HEK293 (cell line): Measurements from ENCODE around the gene GALNT11.

Source experiments
- CTCF ChIA-PET: fragments of 350-600 bp; formaldehyde crosslinking; extraction: SDS; loops from one replicate; lab custom pipeline; 2021; ENCODE audit warnings: antibody characterized with exemption; lab: Yijun Ruan, JAX
- POLR2A ChIA-PET: fragments of 300-600 bp; formaldehyde crosslinking; extraction: SDS; loops from one replicate; lab custom pipeline; 2020; ENCODE audit warnings: antibody characterized with exemption, inconsistent platforms; lab: Yijun Ruan, JAX
- H3K27ac ChIP-seq: fragments of 200-500 bp; sonication (Bioruptor generic); 2 replicates; pipeline ENCODE4 v1.5.1; 2014; ENCODE audit warnings: low read depth, low read length, control low read depth, inconsistent platforms; ENCODE audit errors: extremely low read depth
- H3K36me3 ChIP-seq, 2 experiments: fragments of 200-500 bp in 1 of 2; sonication (Bioruptor generic) in 1 of 2; 1 replicate in 1 of 2; 2 replicates in 1 of 2; pipeline ENCODE4 v1.5.1; 2014 to 2017; ENCODE audit warnings: inconsistent platforms in 2 of 2, low read length in 2 of 2; ENCODE audit not compliant: control insufficient read depth in 2 of 2, insufficient read depth in 1 of 2
- H3K4me1 ChIP-seq: fragments of 200-500 bp; sonication (Bioruptor generic); 2 replicates; pipeline ENCODE4 v1.5.1; 2014; ENCODE audit warnings: mild to moderate bottlenecking, low read length, inconsistent platforms; ENCODE audit not compliant: control insufficient read depth, insufficient read depth
- H3K4me3 ChIP-seq: 2 replicates; pipeline ENCODE4 v1.5.1; 2011; ENCODE audit warnings: low read depth, mild to moderate bottlenecking, control low read depth, low read length, moderate library complexity
- H3K9me3 ChIP-seq: fragments of 200-500 bp; sonication (Bioruptor generic); 2 replicates; pipeline ENCODE4 v1.5.1; 2014; ENCODE audit warnings: low read depth, low read length, inconsistent platforms; ENCODE audit not compliant: control insufficient read depth, insufficient read depth
- CTCF ChIP-seq: fragments of 450-650 bp; formaldehyde crosslinking; IDR thresholded peaks from 2 replicates; pipeline ENCODE4 v1.5.1; 2016; ENCODE audit warnings: missing biosample characterization, missing genetic modification characterization
- MYNN ChIP-seq: fragments of 450-650 bp; formaldehyde crosslinking; IDR thresholded peaks from 2 replicates; pipeline ENCODE4 v1.5.1; 2016; ENCODE audit warnings: missing biosample characterization, missing genetic modification characterization, borderline replicate concordance
- PATZ1 ChIP-seq: fragments of 450-650 bp; formaldehyde crosslinking; IDR thresholded peaks from 2 replicates; pipeline ENCODE4 v1.5.1; 2016; ENCODE audit warnings: missing biosample characterization, missing genetic modification characterization
- RBAK ChIP-seq: fragments of 450-650 bp; formaldehyde crosslinking; IDR thresholded peaks from 2 replicates; pipeline ENCODE4 v1.5.1; 2016; ENCODE audit warnings: missing biosample characterization, missing genetic modification characterization
- REST ChIP-seq: fragments of 450-650 bp; formaldehyde crosslinking; IDR thresholded peaks from 2 replicates; pipeline ENCODE4 v1.5.1; 2016; ENCODE audit warnings: missing biosample characterization, missing genetic modification characterization
- SETDB1 ChIP-seq: IDR thresholded peaks from one replicate; pipeline ENCODE4 v1.6.1; 2017; ENCODE audit warnings: mild to moderate bottlenecking, low read length, moderate library complexity, mixed read lengths; ENCODE audit not compliant: insufficient read length
- YY2 ChIP-seq: fragments of 450-650 bp; formaldehyde crosslinking; IDR thresholded peaks from 2 replicates; pipeline ENCODE4 v1.5.1; 2016; ENCODE audit warnings: missing biosample characterization, missing genetic modification characterization
- ZBTB48 ChIP-seq: fragments of 450-650 bp; formaldehyde crosslinking; IDR thresholded peaks from 2 replicates; pipeline ENCODE4 v1.5.1; 2016; ENCODE audit warnings: missing biosample characterization, missing genetic modification characterization
- ZFHX2 ChIP-seq: fragments of 450-650 bp; formaldehyde crosslinking; conservative IDR thresholded peaks from 2 replicates; pipeline ENCODE4 v1.5.1; 2016; ENCODE audit warnings: missing biosample characterization, missing genetic modification characterization
- ZFP41 ChIP-seq: fragments of 450-650 bp; formaldehyde crosslinking; IDR thresholded peaks from 2 replicates; pipeline ENCODE4 v1.5.1; 2016; ENCODE audit warnings: missing biosample characterization, missing genetic modification characterization, borderline replicate concordance
- ZFP69B ChIP-seq: fragments of 450-650 bp; formaldehyde crosslinking; IDR thresholded peaks from 2 replicates; pipeline ENCODE4 v1.5.1; 2016; ENCODE audit warnings: missing biosample characterization, missing genetic modification characterization
- ZNF174 ChIP-seq: fragments of 450-650 bp; formaldehyde crosslinking; IDR thresholded peaks from 2 replicates; pipeline ENCODE4 v1.5.0; 2017; ENCODE audit warnings: missing biosample characterization, mild to moderate bottlenecking, missing genetic modification characterization
- ZNF248 ChIP-seq: fragments of 450-650 bp; formaldehyde crosslinking; IDR thresholded peaks from 2 replicates; pipeline ENCODE4 v1.5.1; 2017; ENCODE audit warnings: missing biosample characterization, missing genetic modification characterization
- ZNF302 ChIP-seq: fragments of 450-650 bp; formaldehyde crosslinking; IDR thresholded peaks from 2 replicates; pipeline ENCODE4 v1.5.1; 2016; ENCODE audit warnings: missing biosample characterization, missing genetic modification characterization, low read depth
- ZNF350 ChIP-seq: fragments of 450-650 bp; formaldehyde crosslinking; IDR thresholded peaks from 2 replicates; pipeline ENCODE4 v1.5.0; 2017; ENCODE audit warnings: missing biosample characterization, mild to moderate bottlenecking, missing genetic modification characterization
- ZNF416 ChIP-seq: fragments of 450-650 bp; formaldehyde crosslinking; IDR thresholded peaks from 2 replicates; pipeline ENCODE4 v1.5.1; 2016; ENCODE audit warnings: missing biosample characterization, missing genetic modification characterization
- ZNF585B ChIP-seq: fragments of 450-650 bp; formaldehyde crosslinking; IDR thresholded peaks from 2 replicates; pipeline ENCODE4 v1.5.1; 2016; ENCODE audit warnings: missing biosample characterization, missing genetic modification characterization
- ZNF692 ChIP-seq: fragments of 450-650 bp; formaldehyde crosslinking; IDR thresholded peaks from 2 replicates; pipeline ENCODE4 v1.5.1; 2016; ENCODE audit warnings: missing biosample characterization, missing genetic modification characterization
- ZSCAN18 ChIP-seq: fragments of 450-650 bp; formaldehyde crosslinking; IDR thresholded peaks from 2 replicates; pipeline ENCODE4 v1.5.1; 2016; ENCODE audit warnings: missing biosample characterization, missing genetic modification characterization
- ZXDB ChIP-seq: fragments of 450-650 bp; formaldehyde crosslinking; IDR thresholded peaks from 2 replicates; pipeline ENCODE4 v1.5.1; 2016; ENCODE audit warnings: missing biosample characterization, missing genetic modification characterization

The GALNT11 gene

GRCh38 chr7:152059311-152059710 lies 33.8 kb downstream of the GALNT11 start:
- H3K4me1 ChIP-seq, result no peaks in the 10 kb centered on the region
- no peak for TF ChIP-seq ZFHX2
- TF ChIP-seq ZNF692, result no peak
- TF ChIP-seq PATZ1 (tag by site-specific recombination), result no peak
- no peak for TF ChIP-seq RBAK
- TF ChIP-seq ZXDB (tag by site-specific recombination), result no peak
- no peak for TF ChIP-seq ZNF302
- TF ChIP-seq ZNF248, result no peak
- no peak for TF ChIP-seq ZFP69B (tag by site-specific recombination)
- TF ChIP-seq MYNN (tag by site-specific recombination), result no peak
- no peak for TF ChIP-seq ZNF174 (tag by site-specific recombination)
- no peak for TF ChIP-seq SETDB1
- TF ChIP-seq REST, result no peak
- TF ChIP-seq ZBTB48 (tag by site-specific recombination), result no peak
- TF ChIP-seq ZFP41 (tag by site-specific recombination), result no peak
- TF ChIP-seq YY2 (tag by site-specific recombination), result no peak
- no peak for TF ChIP-seq ZNF585B
- TF ChIP-seq ZSCAN18 (tag by site-specific recombination), result no peak
- TF ChIP-seq ZNF350, result no peak
- TF ChIP-seq CTCF (tag by site-specific recombination), result no peak
- TF ChIP-seq ZNF416 (tag by site-specific recombination), result no peak
- no peak overlapping the region for H3K27ac ChIP-seq
- ChIA-PET POLR2A (no interaction called here), CTCF (no interaction called here)
- H3K9me3 ChIP-seq, result no peaks in the 10 kb centered on the region
- H3K36me3 ChIP-seq, result no peaks in the 10 kb centered on the region
- no peak overlapping the region for H3K4me3 ChIP-seq
